K562 (cell line): ENCODE data around the gene DLGAP1. TPM values are rescaled to one million over a fixed set of nuclear protein-coding genes. Genes with fewer than 3 reads are reported as not detected.

ENCODE experiments used
- ATAC-seq: fragments of 200-7000 bp; cut with Tn5 transposase; 3 replicates; pipeline ENCODE4 v1.9.1; 2020; ENCODE audit warnings: moderate library complexity
- BruUV-seq: library from RNA; stranded (reverse); fragments of 400-500 nt; replicated peaks from 2 replicates; lab custom pipeline; 2021; lab: Mats Ljungman, UMichigan
- CTCF ChIA-PET: fragments of 300-600 bp; formaldehyde crosslinking; extraction: SDS; loops from one replicate; lab custom pipeline; 2021; ENCODE audit warnings: low intra/inter-chr PET ratio; lab: Yijun Ruan, JAX
- POLR2A ChIA-PET: fragments of 300-600, 350-650 bp; sonication (Branson Sonifier 250); formaldehyde crosslinking; extraction: SDS; loops from one replicate; lab custom pipeline; 2021; ENCODE audit warnings: antibody characterized with exemption, inconsistent platforms; lab: Yijun Ruan, JAX
- DNase-seq, 4 experiments: peaks; one replicate each; pipeline versions ENCODE4 v3.0.0 to v3.0.0-alpha.2; 2011 to 2018; ENCODE audit warnings: low spot score in 3 of 4, mixed read lengths in 3 of 4; ENCODE audit errors: extremely low read depth in 1 of 4
- FAIRE-seq: peaks from 2 replicates; lab custom pipeline; 2011; peaks lifted over from hg19 to GRCh38; lab: Jason Lieb, UNC
- H2AFZ ChIP-seq: 2 replicates; pipeline ENCODE4 v1.6.0; 2011; ENCODE audit warnings: low read depth, low read length, control low read depth, inconsistent platforms
- H3K27ac ChIP-seq: fragments of 200-600 bp; 3 replicates; pipeline ENCODE4 v1.8.0; 2011; ENCODE audit warnings: low read depth, mild to moderate bottlenecking, control low read depth, inconsistent platforms, low read length, moderate library complexity, mixed read lengths; ENCODE audit errors: extremely low read depth
- H3K27me3 ChIP-seq, 2 experiments: fragments of 300-600 bp in 1 of 2; 2 replicates in 1 of 2; 3 replicates in 1 of 2; pipeline versions ENCODE4 v1.6.0 to v1.8.0; 2011; ENCODE audit warnings: inconsistent platforms in 2 of 2, low read length in 2 of 2, mild to moderate bottlenecking in 1 of 2, mixed read lengths in 1 of 2, moderate library complexity in 1 of 2; ENCODE audit not compliant: control insufficient read depth in 2 of 2, insufficient read depth in 2 of 2
- H3K36me3 ChIP-seq: fragments of 300-600 bp; 3 replicates; pipeline ENCODE4 v1.8.0; 2011; ENCODE audit warnings: mild to moderate bottlenecking, low read length, inconsistent platforms; ENCODE audit not compliant: control insufficient read depth, insufficient read depth
- H3K4me1 ChIP-seq, 2 experiments: fragments of 200-600 bp in 1 of 2; replicated peaks in 1 of 2; 2 replicates in 1 of 2; 3 replicates in 1 of 2; pipeline versions ENCODE4 v1.5.1 to v1.8.0; 2011; ENCODE audit warnings: inconsistent platforms in 2 of 2, low read length in 2 of 2, mild to moderate bottlenecking in 1 of 2, mixed read lengths in 1 of 2, moderate library complexity in 1 of 2; ENCODE audit not compliant: control insufficient read depth in 2 of 2, insufficient read depth in 2 of 2
- H3K4me2 ChIP-seq: 2 replicates; pipeline ENCODE4 v1.6.1; 2011; ENCODE audit warnings: low read length, control low read depth, inconsistent platforms, mixed read lengths; ENCODE audit not compliant: insufficient read depth
- H3K4me3 ChIP-seq: fragments of 200-600 bp; sonication (generic), shearing (Covaris generic); 2 replicates; pipeline ENCODE4 v1.5.1; 2016; ENCODE audit warnings: control low read depth, inconsistent platforms
- H3K79me2 ChIP-seq: fragments of 200-600 bp; 3 replicates; pipeline ENCODE4 v1.8.0; 2011; ENCODE audit warnings: low read length, inconsistent platforms; ENCODE audit not compliant: control insufficient read depth, insufficient read depth
- H3K9ac ChIP-seq, 2 experiments: 2 replicates each; pipeline versions ENCODE4 v1.6.0 to v1.6.1; 2011; ENCODE audit warnings: low read depth in 2 of 2, low read length in 2 of 2, control low read depth in 1 of 2, inconsistent platforms in 1 of 2, mild to moderate bottlenecking in 1 of 2, mixed read lengths in 1 of 2; ENCODE audit not compliant: insufficient read depth in 1 of 2
- H3K9me1 ChIP-seq: one replicate; pipeline ENCODE4 v1.6.0; 2011; ENCODE audit warnings: inconsistent platforms, mild to moderate bottlenecking, low read length, moderate library complexity; ENCODE audit not compliant: control insufficient read depth, insufficient read depth
- H3K9me3 ChIP-seq: replicated peaks from 2 replicates; pipeline ENCODE4 v1.5.1; 2011; ENCODE audit warnings: low read depth, low read length, inconsistent platforms; ENCODE audit not compliant: control insufficient read depth, insufficient read depth
- H4K20me1 ChIP-seq: replicated peaks from 2 replicates; pipeline ENCODE4 v1.6.1; 2011; ENCODE audit warnings: low read length, inconsistent platforms, mixed read lengths; ENCODE audit not compliant: control insufficient read depth, insufficient read depth
- ATF4 ChIP-seq: fragments of 450-650 bp; formaldehyde crosslinking; IDR thresholded peaks from 2 replicates; pipeline ENCODE4 v1.4.0; 2022; ENCODE audit warnings: mild to moderate bottlenecking, moderate library complexity
- MGA ChIP-seq: fragments of 450-650 bp; IDR thresholded peaks from 2 replicates; pipeline ENCODE4 v1.6.1; 2016; ENCODE audit warnings: mild to moderate bottlenecking, moderate library complexity
- RFX5 ChIP-seq: IDR thresholded peaks from 2 replicates; pipeline ENCODE4 v1.6.1; 2011; ENCODE audit warnings: low read depth, mild to moderate bottlenecking, improper control_type of control experiment, low read length
- SREBF1 ChIP-seq: fragments of 150-350 bp; IDR thresholded peaks from 2 replicates; pipeline ENCODE4 v1.6.1; 2014; ENCODE audit warnings: antibody characterized with exemption, low read depth, low read length, borderline replicate concordance
- WHSC1 ChIP-seq: IDR thresholded peaks from one replicate; pipeline ENCODE4 v1.6.1; 2012; ENCODE audit warnings: low read length, control low read depth, inconsistent platforms
- ZNF449 ChIP-seq: fragments of 250-450 bp; sonication (Bioruptor Pico); IDR thresholded peaks from 2 replicates; pipeline ENCODE4 v1.8.0; 2022; ENCODE audit warnings: moderate library complexity, mild to moderate bottlenecking, inconsistent platforms
- ZNF696 ChIP-seq: fragments of 250-450 bp; sonication (Bioruptor Pico); conservative IDR thresholded peaks from 2 replicates; pipeline ENCODE4 v1.4.0; 2020; ENCODE audit warnings: mild to moderate bottlenecking, moderate library complexity
- WGBS: fragments of 100-300 bp; shearing (Covaris generic); methylation state at CpG from one replicate; pipeline ENCODE4 v1.1.6; 2016; ENCODE audit warnings: low coverage, mixed read lengths; ENCODE audit not compliant: insufficient coverage; ENCODE audit errors: missing lambda C conversion rate; 5-methylcytosine and 5-hydroxymethylcytosine counted together
- in situ Hi-C: fragments of 300-500 bp; cut with MboI; formaldehyde crosslinking; loops from 4 replicates; pipeline ENCODE4 v1.15.0; 2018; ENCODE audit warnings: inconsistent platforms, mixed read lengths
- intact Hi-C: fragments of 100-400 bp; cut with micrococcal nuclease; formaldehyde crosslinking; loops from 2 replicates; pipeline ENCODE4 v1.14.2; 2022
- polyA plus RNA-seq, 8 experiments: library from polyadenylated mRNA; depleted of rRNA in 4 of 8; stranded (reverse) in 5 of 8; unstranded in 3 of 8; fragments of >200 nt; fragmentation: Nextera tagmentation in 2 of 8; fragmentation: Illumina TruSeq in 1 of 8; extraction: Ambion mirVana in 2 of 8; extraction: Trizol in 1 of 8; gene quantifications; 2 replicates each; pipeline versions ENCODE4 v1.2.1 to v1.2.3, GENCODE V29; 2011 to 2014; ENCODE audit warnings: inconsistent platforms in 1 of 8, missing spikeins in 1 of 8
- total RNA-seq, 7 experiments: library from RNA; depleted of rRNA in 6 of 7; stranded (reverse); fragments of >200 nt in 6 of 7; fragmentation: Illumina TruSeq in 2 of 7; extraction: Trizol in 2 of 7; gene quantifications; 2 replicates each; pipeline versions ENCODE4 v1.2.1 to v1.2.3, GENCODE V29; 2011 to 2021; ENCODE audit warnings: low replicate concordance in 1 of 7

DLGAP1 gene
- total and polyA plus RNA-seq, 9 of the 15 experiments (the other 6 are each of a cell fraction or from before 2014, with no cell fraction given): 0.04 to 0.22 (median 0.08) TPM

GRCh38 chr18:4077204-4077603, 377.9 kb downstream of the DLGAP1 start:
- 7% methylated on average over 1 of the region's 2 CpGs for WGBS
- no peak overlapping the region for H3K27ac ChIP-seq
- intact Hi-C loops (no loop called here), in situ Hi-C loops (no loop called here)
- H3K27me3 ChIP-seq: no peaks in the 10 kb centered on the region
- POLR2A ChIA-PET: interaction anchor here (0.6 kb wide), 1 partner anchor 401 kb away, joined by 3 read pairs; no protein-coding TSS in a partner anchor
- H4K20me1 ChIP-seq: no peaks in the 10 kb centered on the region
- TF ChIP-seq RFX5 (no peak), ZNF449 (no peak), WHSC1 (no peak), ATF4 (no peak), SREBF1 (no peak), MGA (no peak), ZNF696 (CRISPR knock-in tag) (no peak)
- H3K9ac ChIP-seq: no peak overlapping the region
- FAIRE-seq (no peak), DNase-seq (no peak), ATAC-seq (no peak)
- no peaks in the 10 kb centered on the region for H3K9me1 ChIP-seq
- H3K36me3 ChIP-seq: no peaks in the 10 kb centered on the region
- H3K79me2 ChIP-seq: no peaks in the 10 kb centered on the region
- no peak overlapping the region for H3K4me3 ChIP-seq
- H3K4me1 ChIP-seq: no peaks in the 10 kb centered on the region
- CTCF ChIA-PET: no interaction called here
- H3K9me3 ChIP-seq: no peaks in the 10 kb centered on the region
- no TSS peak for BruUV-seq
- H2AFZ ChIP-seq: no peak overlapping the region
- H3K4me2 ChIP-seq: no peak overlapping the region
